Coronary artery (tissue), 2 donors: ENCODE results near the gene JADE2.

ENCODE experiments used
- DNase-seq: peaks from one replicate; pipeline ENCODE4 v3.0.0-alpha.2; 2017; ENCODE audit warnings: low spot score
- H3K27ac ChIP-seq, 2 donors: fragments of 200-600 bp; sonication (generic); one replicate each; pipeline ENCODE4 v1.5.1; 2016 to 2019
- H3K4me3 ChIP-seq: fragments of 200-600 bp; sonication (generic); 2 replicates; pipeline ENCODE4 v1.5.1; 2016; ENCODE audit warnings: mild to moderate bottlenecking, moderate library complexity
- TF ChIP-seq, protein P1 (sequence below): fragments of 200-600 bp; sonication (generic); IDR thresholded peaks from one replicate; pipeline ENCODE4 v1.5.1; 2019; ENCODE audit warnings: antibody characterized with exemption

The JADE2 gene

DNA sequence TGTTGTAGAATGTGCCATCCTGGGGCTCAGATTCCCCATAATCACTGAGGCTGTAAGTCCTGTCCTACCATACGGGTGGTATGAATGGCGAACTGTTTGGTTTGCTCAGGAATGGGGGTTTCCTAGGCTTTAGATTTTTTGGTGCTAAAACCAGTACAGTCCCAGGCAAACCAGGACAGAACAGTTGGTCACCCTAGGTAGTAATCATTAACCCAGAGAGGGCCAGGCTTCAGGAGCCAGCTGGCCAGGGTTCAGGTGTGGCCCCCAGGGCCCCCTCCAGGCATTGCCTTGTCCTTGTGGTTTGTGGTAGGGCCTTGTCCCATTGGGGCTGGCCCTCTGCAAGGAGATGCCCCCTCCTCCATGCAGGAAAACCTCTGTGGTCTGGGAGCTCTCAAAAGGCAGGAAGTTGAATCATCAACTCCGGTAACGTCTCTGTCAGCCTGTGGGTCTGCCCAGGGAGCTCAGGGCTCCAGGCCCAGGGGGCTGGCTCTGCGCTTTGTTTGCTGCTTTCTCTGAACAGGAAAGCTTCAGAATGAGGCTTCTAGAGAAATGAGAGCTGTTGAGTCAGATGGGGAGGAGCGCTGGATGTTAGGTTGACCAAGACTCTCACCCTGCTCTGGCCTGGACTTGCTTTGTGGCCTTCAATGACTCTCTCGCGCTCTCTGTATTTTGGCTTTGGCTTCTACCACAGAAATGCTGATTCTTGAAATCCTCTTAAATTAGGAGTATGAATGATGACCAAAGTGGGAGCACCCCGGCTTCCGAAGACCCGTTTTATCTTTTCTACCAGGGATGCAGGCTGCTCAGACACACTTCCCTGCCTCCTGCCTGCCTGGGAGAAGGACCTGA lies 22.2 kb upstream of the JADE2 start:
- no peak overlapping the region for H3K4me3 ChIP-seq
- TF ChIP-seq, protein P1, sequence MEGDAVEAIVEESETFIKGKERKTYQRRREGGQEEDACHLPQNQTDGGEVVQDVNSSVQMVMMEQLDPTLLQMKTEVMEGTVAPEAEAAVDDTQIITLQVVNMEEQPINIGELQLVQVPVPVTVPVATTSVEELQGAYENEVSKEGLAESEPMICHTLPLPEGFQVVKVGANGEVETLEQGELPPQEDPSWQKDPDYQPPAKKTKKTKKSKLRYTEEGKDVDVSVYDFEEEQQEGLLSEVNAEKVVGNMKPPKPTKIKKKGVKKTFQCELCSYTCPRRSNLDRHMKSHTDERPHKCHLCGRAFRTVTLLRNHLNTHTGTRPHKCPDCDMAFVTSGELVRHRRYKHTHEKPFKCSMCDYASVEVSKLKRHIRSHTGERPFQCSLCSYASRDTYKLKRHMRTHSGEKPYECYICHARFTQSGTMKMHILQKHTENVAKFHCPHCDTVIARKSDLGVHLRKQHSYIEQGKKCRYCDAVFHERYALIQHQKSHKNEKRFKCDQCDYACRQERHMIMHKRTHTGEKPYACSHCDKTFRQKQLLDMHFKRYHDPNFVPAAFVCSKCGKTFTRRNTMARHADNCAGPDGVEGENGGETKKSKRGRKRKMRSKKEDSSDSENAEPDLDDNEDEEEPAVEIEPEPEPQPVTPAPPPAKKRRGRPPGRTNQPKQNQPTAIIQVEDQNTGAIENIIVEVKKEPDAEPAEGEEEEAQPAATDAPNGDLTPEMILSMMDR, result no peak
- H3K27ac ChIP-seq, result peak overlapping the region; percentile 43 to 90
- DNase-seq, result peak; percentile 91

DNA sequence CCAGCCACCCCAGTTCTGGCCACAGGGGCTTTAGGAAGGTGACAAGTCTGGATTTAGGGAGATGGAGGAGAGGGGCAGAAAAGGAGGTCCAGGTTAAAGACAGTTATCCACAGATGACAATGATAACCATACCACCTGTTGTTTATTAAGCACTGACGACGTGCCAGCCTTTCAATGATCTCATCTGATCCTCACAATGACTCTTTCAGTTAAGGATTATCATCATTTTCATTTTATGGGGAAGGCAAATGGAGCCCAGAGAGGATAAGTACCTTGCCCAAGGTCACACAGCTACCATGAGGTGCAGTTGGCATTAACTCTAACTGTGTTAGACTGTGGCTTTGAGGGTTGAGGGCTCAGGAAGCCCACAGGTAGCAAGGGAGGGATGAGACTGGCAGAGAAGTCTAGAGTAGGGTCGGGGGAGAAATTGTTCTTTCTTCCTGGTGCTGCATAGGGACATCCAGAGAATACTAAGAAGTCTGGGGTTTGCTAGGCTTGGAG lies 21.5 kb upstream of the JADE2 start:
- peak; percentile 22 for DNase-seq
- TF ChIP-seq, protein P1, result no peak
- peak overlapping the region; percentile 43 to 90 for H3K27ac ChIP-seq
- no peak overlapping the region for H3K4me3 ChIP-seq

GRCh38 chr5:134504629-134505300 lies 20.7 kb upstream of the JADE2 start:
- Histone ChIP-seq H3K27ac (peak overlapping the region in 1 of 2 donors; percentile 90), H3K4me3 (no peak overlapping the region)
- TF ChIP-seq, protein P1, result no peak
- DNase-seq, result peak; percentile 58

DNA sequence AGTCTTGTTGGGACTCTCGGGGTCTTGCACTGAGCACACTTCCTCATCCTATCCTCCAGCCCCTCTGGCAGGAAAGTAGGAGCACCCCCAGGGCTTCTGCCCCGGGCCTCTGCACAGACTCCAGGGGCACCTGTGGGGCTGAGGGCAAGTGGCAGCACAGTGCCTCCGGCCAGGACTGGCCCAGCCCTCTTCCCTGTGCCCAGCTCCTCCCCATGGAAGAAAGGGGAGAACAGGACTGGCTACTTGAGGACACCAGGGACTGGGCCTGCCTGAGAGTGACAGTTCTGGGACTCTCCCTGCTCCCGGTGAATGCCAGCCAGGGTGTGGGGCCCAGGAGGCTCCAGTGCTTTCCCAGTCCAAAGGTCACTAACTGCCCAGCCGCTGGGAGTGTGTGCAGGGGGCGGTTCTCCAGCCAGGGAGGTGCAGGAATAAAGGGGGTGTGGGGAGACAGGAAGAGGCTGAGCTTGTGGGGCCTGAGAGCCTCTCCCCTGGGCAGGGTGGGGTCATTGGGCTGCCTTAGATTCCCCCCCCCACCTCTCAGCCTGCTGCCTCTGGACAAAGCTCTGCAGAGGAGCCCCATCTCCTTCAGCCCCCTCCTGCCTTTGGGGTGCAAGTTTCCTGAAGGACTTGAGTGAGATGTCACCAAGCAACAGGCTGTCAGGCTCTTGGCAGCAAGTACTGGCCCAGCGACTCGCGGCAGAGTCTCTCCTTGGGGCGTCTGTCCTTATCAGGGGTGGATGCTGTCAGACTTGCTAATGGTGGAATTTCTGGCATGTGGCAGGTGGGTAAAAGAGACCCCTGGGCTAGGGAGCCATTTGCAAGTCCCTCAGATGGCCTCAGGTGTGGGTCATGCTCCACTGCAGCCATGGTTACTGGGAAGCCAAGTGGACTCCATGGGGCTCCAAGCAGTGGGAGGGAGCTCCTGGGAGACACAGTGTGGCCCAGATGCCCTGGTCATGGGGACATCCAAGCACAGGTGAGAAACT lies 19.1 kb upstream of the JADE2 start:
- TF ChIP-seq, protein P1, result no peak
- Histone ChIP-seq H3K27ac (peak overlapping the region in 1 of 2 donors; percentile 64), H3K4me3 (no peak overlapping the region)
- DNase-seq, result peak; percentile 83

GRCh38 chr5:134507452-134507851 lies 18.0 kb upstream of the JADE2 start:
- TF ChIP-seq, protein P1, result no peak
- H3K27ac ChIP-seq, result no peak overlapping the region
- no peak for DNase-seq
- no peak overlapping the region for H3K4me3 ChIP-seq

DNA sequence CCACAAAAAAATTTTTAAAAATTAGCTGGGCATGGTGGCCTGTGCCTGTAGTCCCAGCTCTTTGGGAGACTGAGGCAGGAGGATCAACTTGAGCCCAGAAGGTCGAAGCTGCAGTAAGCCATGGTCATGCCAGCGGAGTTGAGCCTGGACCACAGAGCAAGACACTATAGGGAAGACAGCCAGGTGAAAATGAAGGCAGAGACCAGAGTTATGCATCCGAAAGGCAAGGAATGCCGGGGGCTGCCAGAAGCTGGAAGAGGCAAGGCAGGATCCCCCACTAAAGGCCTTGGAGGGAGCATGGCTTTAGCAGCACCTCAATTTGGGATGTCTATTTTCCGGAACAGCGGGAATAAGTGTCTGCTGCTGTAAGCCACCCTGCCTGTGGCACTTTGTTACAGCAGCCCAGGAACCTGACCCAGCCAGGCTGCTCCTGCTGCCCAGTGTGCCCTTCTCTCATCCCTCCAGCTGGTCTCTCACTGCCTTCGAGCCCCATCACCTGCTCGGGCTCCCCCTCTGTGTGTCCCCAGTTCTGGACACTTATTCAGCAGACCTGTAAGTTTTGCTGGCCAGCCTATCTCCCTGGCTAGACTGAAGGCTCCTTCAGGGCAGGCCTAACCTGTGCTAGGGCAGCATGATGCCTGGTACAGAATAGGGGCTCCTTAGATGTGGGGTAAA lies 16.8 kb upstream of the JADE2 start:
- Histone ChIP-seq H3K4me3 (no peak overlapping the region), H3K27ac (no peak overlapping the region)
- TF ChIP-seq, protein P1, result no peak
- DNase-seq, result no peak
